ENCODE results near the gene SPOCK1. TPM values are rescaled to one million over a fixed set of nuclear protein-coding genes. Genes with fewer than 3 reads are reported as not detected.

Gene SPOCK1
- total RNA-seq, 1 experiment from 2014 or later: 23.9 TPM

DNA sequence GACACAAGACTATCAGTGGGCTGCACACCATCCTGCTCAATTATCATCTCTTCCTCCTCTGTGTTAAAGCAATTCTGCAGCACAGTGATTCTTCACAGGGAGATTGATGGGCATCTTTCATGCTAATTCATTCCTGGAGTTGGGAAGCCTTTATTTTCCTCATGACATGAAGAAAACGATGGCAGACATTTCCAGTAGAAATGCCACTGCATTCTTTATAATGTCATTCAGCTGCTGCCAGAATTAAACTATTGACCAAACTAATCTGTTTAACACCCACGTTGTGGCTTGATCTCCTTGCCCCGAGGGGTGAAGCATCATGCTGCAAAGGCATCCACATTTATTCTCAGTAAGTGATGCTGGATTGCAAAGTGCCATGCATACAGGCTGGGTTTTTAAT, 273.0 kb downstream of the SPOCK1 start:
- no peak overlapping the region for H2AFZ ChIP-seq
- no peaks in the 10 kb centered on the region for H4K20me1 ChIP-seq (ENCODE audit: insufficient read depth)
- H3F3A ChIP-seq (ENCODE audit: insufficient read depth, low read depth): no peaks in the 10 kb centered on the region
- POLR2A ChIA-PET (ENCODE audit: unreplicated experiment): no interaction called here
- H3K36me3 ChIP-seq (ENCODE audit: low read depth): no peaks in the 10 kb centered on the region
- H3K4me2 ChIP-seq: no peak overlapping the region
- no peaks in the 10 kb centered on the region for H3K79me2 ChIP-seq (ENCODE audit: low read depth)
- no peak overlapping the region for H3K4me3 ChIP-seq
- CTCF ChIA-PET: no interaction called here
- H3K9me2 ChIP-seq (ENCODE audit: insufficient read depth): no peaks in the 10 kb centered on the region
- no peaks in the 10 kb centered on the region for H3K27me3 ChIP-seq (ENCODE audit: insufficient read depth, low read depth)
- no peak overlapping the region for H3K27ac ChIP-seq
- H3K4me1 ChIP-seq (replicated peaks; ENCODE audit: insufficient read depth): no peaks in the 10 kb centered on the region
- H3K9me3 ChIP-seq (ENCODE audit: insufficient read depth, low read depth): no peaks in the 10 kb centered on the region
- intact Hi-C loops (cut with micrococcal nuclease; ENCODE audit: unreplicated experiment): no loop called here
- no peak for DNase-seq
- TF ChIP-seq EZH2 (IDR thresholded peaks at IDR 0.05; ENCODE audit: low read depth): no peak
- TF ChIP-seq, protein P1, sequence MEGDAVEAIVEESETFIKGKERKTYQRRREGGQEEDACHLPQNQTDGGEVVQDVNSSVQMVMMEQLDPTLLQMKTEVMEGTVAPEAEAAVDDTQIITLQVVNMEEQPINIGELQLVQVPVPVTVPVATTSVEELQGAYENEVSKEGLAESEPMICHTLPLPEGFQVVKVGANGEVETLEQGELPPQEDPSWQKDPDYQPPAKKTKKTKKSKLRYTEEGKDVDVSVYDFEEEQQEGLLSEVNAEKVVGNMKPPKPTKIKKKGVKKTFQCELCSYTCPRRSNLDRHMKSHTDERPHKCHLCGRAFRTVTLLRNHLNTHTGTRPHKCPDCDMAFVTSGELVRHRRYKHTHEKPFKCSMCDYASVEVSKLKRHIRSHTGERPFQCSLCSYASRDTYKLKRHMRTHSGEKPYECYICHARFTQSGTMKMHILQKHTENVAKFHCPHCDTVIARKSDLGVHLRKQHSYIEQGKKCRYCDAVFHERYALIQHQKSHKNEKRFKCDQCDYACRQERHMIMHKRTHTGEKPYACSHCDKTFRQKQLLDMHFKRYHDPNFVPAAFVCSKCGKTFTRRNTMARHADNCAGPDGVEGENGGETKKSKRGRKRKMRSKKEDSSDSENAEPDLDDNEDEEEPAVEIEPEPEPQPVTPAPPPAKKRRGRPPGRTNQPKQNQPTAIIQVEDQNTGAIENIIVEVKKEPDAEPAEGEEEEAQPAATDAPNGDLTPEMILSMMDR (conservative IDR thresholded peaks at IDR 0.05): no peak
- no TSS peak for BruUV-seq (replicated peaks)

DNA sequence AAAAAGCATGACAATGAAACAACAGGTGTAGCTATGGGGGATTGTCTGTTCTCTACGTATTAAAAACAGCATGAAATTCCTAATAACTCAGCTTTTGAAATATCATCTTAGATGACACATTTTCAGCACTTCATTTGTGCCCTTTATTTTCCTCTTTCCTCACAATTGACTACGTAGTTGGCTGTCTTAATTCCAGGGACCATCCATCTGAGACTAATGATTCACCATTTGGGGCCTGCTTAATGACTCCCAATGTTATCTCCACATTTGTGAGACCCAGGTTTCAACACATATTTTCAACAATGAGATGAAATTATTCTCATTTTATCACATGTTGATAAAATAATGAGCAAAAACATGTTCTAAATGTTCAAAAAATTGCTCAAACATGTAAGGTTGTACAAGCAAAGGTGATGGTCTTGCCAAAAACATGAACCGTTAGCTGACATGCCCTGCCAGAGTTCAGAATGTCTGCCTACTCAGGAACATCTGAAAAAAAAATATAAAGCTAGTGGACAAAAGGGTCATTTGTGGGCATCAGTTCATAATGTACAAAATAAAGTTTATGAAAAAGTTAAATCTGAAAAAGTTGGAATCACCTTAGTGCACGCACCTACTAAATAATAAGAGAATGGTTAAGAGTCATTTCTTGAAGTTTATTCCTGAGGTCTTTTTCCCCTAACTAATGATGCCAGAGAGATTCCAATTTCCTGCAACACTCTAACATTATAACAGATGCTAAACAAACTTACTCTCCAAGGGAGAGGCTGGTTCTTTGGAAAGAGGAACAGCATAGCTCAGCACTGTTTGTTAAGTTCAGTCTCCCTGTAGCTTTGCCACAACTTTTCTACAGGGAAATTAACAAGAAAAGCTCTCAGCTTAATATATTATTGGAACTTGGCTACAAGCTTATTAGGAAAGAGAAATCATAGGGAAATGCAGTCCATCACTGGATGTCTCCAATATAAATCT, 275.5 kb downstream of the SPOCK1 start:
- Histone ChIP-seq H3K27ac (no peak overlapping the region), H3K27me3 (ENCODE audit: insufficient read depth, low read depth) (no peaks in the 10 kb centered on the region), H4K20me1 (ENCODE audit: insufficient read depth) (no peaks in the 10 kb centered on the region), H3F3A (ENCODE audit: insufficient read depth, low read depth) (0 out of 2 replicates have a peak, but pooled peaks cover 3% of the 10 kb centered on the region), H3K9me2 (ENCODE audit: insufficient read depth) (no peaks in the 10 kb centered on the region), H3K36me3 (ENCODE audit: low read depth) (no peaks in the 10 kb centered on the region), H3K4me2 (no peak overlapping the region), H3K4me1 (replicated peaks; ENCODE audit: insufficient read depth) (peaks cover 12% of the 10 kb centered on the region), H2AFZ (no peak overlapping the region), H3K79me2 (ENCODE audit: low read depth) (no peaks in the 10 kb centered on the region), H3K9me3 (ENCODE audit: insufficient read depth, low read depth) (no peaks in the 10 kb centered on the region), H3K4me3 (no peak overlapping the region)
- ChIA-PET CTCF (no interaction called here), POLR2A (ENCODE audit: unreplicated experiment) (interaction anchor here (0.7 kb wide), 1 partner anchor 72 kb away, joined by 3 read pairs; no protein-coding TSS in a partner anchor)
- BruUV-seq (replicated peaks): no TSS peak
- TF ChIP-seq, protein P1 (conservative IDR thresholded peaks at IDR 0.05): no peak
- no peak for TF ChIP-seq EZH2 (IDR thresholded peaks at IDR 0.05; ENCODE audit: low read depth)
- no peak for DNase-seq
- intact Hi-C loops (cut with micrococcal nuclease; ENCODE audit: unreplicated experiment): no loop called here

DNA sequence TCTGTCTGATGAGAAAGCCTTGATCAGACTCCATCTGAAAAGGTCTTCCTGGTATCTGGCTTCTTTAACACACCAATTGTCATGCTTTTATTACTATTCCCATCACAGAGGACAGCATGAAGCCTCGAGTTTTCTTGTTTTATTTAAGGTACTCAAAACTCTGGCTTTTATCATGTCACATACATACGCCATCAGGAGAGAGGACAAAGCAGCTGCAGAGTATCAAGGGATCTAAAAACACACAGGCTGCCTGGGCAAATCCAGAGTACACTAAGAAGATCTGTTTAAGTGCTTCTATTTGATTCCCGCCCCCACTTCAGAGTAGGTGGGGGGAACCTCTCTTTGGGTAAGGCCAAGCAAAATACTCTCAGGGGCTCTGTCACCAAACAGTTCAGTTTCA, 277.2 kb downstream of the SPOCK1 start:
- ChIA-PET POLR2A (ENCODE audit: unreplicated experiment) (no interaction called here), CTCF (no interaction called here)
- Histone ChIP-seq H3K4me3 (no peak overlapping the region), H3K27me3 (ENCODE audit: insufficient read depth, low read depth) (no peaks in the 10 kb centered on the region), H3K4me2 (no peak overlapping the region), H3K9me3 (ENCODE audit: insufficient read depth, low read depth) (no peaks in the 10 kb centered on the region), H4K20me1 (ENCODE audit: insufficient read depth) (no peaks in the 10 kb centered on the region), H3K9me2 (ENCODE audit: insufficient read depth) (no peaks in the 10 kb centered on the region), H3K36me3 (ENCODE audit: low read depth) (no peaks in the 10 kb centered on the region), H3K4me1 (replicated peaks; ENCODE audit: insufficient read depth) (peaks cover 26% of the 10 kb centered on the region), H2AFZ (no peak overlapping the region), H3K79me2 (ENCODE audit: low read depth) (no peaks in the 10 kb centered on the region), H3F3A (ENCODE audit: insufficient read depth, low read depth) (peaks cover 9% of the 10 kb centered on the region), H3K27ac (no peak overlapping the region)
- TF ChIP-seq, protein P1 (conservative IDR thresholded peaks at IDR 0.05): no peak
- no peak for TF ChIP-seq EZH2 (IDR thresholded peaks at IDR 0.05; ENCODE audit: low read depth)
- intact Hi-C loops (cut with micrococcal nuclease; ENCODE audit: unreplicated experiment): loop anchor here (2.0 kb wide), 1 partner anchor 419 kb away; no protein-coding TSS in a partner anchor
- no TSS peak for BruUV-seq (replicated peaks)
- no peak for DNase-seq

Data from PC-9 (cell line).